HFF-Myc (cell line): Measurements from ENCODE around the gene SIGMAR1.
A peak's percentile ranks its signal among the peaks of the same experiment; 100 is the strongest.

Experiments used
- DNase-seq: peaks from one replicate; pipeline ENCODE4 v3.0.0-alpha.2; 2011; ENCODE audit warnings: low read depth; ENCODE audit errors: extremely low read depth
- H3K4me3 ChIP-seq: replicated peaks from 2 replicates; pipeline ENCODE4 v1.5.1; 2011; ENCODE audit warnings: low read depth, mild to moderate bottlenecking, control low read depth, low read length
- TF ChIP-seq, protein P1 (sequence below): IDR thresholded peaks from 2 replicates; pipeline ENCODE4 v1.5.1; 2012; ENCODE audit warnings: mild to moderate bottlenecking, low read depth, low read length, control low read depth; ENCODE audit errors: missing control alignments

The SIGMAR1 gene

DNA sequence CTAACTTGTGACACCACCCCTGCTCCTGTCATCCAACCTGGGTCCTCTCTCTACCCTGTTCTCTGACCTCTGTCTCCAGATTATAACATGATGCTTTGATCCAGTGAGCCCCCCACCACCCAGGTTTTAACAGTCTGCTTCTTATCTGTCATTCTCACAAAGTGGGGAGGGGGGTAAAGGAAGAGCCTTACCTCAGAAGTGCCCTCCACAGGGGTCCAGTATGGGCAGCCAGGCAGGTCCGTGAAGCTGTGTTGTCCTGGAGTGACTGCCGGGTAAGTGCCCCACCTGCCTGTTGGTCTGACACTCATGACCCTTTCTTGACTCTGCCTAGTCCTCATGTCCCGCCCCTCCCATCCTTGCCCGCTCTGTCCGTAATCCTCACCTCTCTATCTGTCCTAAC is 17.8 kb upstream of the SIGMAR1 start:
- DNase-seq: no peak
- no peak overlapping the region for H3K4me3 ChIP-seq
- TF ChIP-seq, protein P1, sequence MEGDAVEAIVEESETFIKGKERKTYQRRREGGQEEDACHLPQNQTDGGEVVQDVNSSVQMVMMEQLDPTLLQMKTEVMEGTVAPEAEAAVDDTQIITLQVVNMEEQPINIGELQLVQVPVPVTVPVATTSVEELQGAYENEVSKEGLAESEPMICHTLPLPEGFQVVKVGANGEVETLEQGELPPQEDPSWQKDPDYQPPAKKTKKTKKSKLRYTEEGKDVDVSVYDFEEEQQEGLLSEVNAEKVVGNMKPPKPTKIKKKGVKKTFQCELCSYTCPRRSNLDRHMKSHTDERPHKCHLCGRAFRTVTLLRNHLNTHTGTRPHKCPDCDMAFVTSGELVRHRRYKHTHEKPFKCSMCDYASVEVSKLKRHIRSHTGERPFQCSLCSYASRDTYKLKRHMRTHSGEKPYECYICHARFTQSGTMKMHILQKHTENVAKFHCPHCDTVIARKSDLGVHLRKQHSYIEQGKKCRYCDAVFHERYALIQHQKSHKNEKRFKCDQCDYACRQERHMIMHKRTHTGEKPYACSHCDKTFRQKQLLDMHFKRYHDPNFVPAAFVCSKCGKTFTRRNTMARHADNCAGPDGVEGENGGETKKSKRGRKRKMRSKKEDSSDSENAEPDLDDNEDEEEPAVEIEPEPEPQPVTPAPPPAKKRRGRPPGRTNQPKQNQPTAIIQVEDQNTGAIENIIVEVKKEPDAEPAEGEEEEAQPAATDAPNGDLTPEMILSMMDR: no peak

DNA sequence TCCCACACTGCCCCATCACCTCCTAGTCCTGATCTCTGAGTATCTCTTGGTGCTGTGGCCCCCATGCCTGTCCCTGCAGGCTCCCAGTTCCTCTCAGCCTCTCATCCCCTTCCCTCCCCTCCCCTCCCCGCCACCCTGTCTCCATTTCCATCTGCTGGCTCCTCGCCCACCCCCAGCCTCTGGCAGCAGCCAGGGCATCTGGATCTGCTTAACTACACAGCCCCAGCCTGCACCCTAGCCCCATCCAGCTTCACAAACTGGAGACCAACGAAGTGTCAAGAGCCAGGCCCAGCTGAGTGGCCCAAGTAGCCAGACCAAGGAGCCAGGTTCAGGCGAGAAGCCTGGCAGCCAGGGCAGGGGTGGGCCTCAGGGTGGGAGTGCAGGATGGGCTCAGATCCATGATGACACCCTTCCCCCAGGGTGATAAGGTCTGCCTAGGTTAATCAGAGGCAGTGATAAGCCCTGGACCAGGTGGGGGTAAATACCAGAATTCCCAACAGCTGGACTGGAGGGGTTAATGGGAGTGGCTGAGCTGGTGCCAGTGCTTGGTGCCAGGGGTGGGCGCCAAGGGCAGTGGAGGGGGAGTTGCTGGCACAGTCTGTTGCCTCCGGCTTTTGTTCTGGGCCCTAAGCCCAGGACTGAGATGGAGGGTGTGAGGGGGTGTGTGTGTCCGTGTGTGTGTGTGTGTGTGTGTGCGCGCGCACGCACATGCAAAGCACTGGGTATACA is 16.9 kb upstream of the SIGMAR1 start:
- TF ChIP-seq, protein P1: no peak
- DNase-seq: peak; percentile 71
- H3K4me3 ChIP-seq: no peak overlapping the region

DNA sequence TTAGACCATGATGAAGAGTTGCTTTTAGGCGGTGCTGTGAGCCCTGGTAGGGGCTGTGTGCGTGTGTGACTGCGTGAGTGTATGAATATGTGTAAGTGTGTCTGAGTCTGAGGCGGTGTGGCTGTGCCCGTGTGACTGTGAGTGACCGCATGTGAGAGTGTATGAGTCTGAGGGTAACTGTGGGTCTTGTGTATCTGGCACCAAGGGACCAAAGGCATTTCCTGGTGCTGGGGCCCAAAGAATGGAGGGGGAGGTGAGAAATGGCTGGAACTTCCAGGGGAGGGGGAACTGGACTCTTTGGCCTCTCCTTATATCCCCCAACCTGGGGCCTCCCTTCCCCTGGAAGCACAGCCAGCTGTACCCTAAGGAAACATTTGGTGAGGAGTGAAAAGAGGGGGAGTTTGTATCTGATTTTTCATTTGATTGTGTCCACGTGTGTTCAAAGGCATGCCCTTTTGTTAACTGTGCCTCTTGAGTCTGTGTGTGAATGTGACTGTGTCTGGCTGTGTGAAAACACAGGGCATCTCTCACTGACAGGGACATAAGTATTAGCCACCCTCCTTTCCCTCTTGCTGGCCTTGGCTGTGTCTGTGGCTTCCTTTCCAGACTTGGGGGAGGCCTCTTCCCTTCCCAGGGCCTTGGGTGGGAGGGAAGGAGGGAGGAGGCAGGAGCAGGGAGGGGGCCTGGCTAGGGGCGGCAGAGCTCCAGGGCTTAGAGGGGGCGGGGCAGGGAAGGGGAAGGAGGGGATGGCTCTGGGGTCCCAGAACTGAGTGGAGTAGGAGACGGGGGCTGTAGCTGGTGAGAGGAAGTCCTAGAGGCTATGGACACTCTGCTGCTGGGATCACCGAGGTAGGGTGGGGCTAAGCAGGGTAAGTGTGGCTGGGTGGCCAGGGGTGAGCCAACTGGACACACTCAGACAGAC is 15.8 kb upstream of the SIGMAR1 start:
- DNase-seq: no peak
- TF ChIP-seq, protein P1: no peak
- H3K4me3 ChIP-seq: peak overlapping the region; percentile 40

DNA sequence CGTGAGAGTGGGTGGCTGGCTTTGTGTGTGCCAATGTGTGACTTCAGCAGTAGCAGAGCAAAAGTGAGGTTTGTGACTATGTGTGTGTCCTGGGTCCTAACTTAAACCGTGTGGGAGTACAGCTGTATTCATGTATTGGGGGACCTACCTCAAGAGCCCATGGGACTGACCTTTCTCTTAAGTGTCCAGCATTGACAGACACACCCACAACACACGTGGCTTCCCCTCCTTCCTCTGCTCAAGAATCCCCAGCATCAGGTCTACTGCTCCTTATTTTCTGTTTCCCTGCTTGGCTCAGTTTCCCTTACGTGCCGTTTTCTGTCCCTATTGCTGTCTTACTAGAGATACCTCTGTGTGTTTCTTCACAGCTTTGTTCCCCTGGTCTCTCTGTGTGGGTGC is 15.0 kb upstream of the SIGMAR1 start:
- DNase-seq: no peak
- TF ChIP-seq, protein P1: no peak
- H3K4me3 ChIP-seq: peak overlapping the region; percentile 40

DNA sequence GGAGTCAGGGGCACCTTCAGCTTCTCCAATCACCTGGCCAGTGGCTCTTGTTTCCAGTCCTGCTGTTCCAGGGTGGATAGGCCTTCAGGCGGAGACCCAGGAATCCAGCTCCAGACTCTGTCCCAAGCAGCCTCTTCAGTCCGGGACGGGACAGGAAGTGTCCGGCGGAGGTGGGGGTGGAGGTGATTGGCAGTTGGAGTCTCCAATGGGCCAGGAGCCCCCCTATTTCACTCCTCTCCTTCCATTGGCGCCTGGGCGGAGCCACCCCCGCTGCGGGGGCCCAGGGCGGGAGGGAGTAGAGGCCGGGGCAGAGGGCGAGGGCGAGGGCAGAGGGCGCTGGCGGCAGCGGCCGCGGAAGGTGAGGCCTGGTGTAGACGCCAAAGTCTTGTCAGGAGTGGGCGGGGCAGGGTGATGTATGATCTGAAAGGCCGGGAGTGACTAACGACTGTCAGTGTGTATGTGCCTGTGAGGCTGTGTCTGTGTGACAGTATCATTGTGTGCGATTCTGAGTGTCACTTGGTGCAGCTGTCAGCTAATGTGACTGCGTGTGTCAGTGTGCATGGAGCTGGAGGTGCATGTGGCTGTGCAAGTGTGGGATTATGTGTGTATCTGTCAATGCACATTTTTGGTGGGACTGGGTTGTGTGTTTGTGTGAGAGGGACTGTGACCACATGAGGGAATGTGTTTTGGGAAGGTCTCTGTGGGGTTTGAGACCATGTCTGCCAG is 14.5 kb upstream of the SIGMAR1 start, which contains the start of gene IL11RA:
Gene IL11RA (plus strand): TSS at position 310 of the 726 bp plus-strand sequence. CDS start 3,033 bp downstream, outside the sequence.
- TF ChIP-seq, protein P1: no peak
- H3K4me3 ChIP-seq: peak within 1 kb of the TSS; percentile 40
- no peak for DNase-seq

DNA sequence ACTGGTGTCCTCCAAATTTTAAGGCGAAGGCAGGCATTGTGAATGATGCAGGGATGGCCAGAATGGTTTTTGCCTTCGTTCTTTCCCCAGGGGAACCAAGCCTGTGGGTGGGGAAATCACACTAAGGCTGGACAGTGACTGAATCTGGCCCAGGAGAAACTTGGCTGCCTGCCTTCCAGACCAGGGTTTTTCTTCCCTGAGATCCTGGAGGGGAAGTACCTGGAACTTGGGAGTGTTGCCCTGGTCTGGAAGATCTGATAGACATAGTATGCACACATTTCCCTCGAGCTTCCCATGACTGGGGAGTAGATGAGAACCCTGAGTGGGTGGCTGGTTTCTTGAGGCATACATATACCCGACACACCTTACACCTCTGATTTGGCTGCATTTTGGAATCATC is 13.7 kb upstream of the SIGMAR1 start:
- peak overlapping the region; percentile 40 for H3K4me3 ChIP-seq
- no peak for DNase-seq
- TF ChIP-seq, protein P1: no peak
